ENCODE data around the gene IRGQ.
"Not testable (repeated sequence)": the region's sequence is repeated elsewhere in the genome, so short reads cannot be mapped to it uniquely, and the experiment has no call there.

The IRGQ gene

GRCh38 chr19:43574424-43575155, 21.3 kb downstream of the IRGQ start:
- no peak for DNase-seq (ENCODE audit: low read depth, low spot score)

- DNase-seq (ENCODE audit: low read depth, low spot score), result no peak
These were observed 23.8 kb downstream of the IRGQ start for GRCh38 chr19:43572171-43572588.

- DNase-seq (ENCODE audit: low read depth, low spot score), result no peak
These were observed 25.7 kb downstream of the IRGQ start for GRCh38 chr19:43570174-43570791.

GRCh38 chr19:43569657-43570056, 26.3 kb downstream of the IRGQ start:
- no peak for DNase-seq (ENCODE audit: low read depth, low spot score)

- no peak for DNase-seq (ENCODE audit: low read depth, low spot score)
These were observed 31.1 kb downstream of the IRGQ start for GRCh38 chr19:43564800-43565199.

GRCh38 chr19:43563816-43564457, 32.0 kb downstream of the IRGQ start:
- no peak for DNase-seq (ENCODE audit: low read depth, low spot score)

- DNase-seq (ENCODE audit: low read depth, low spot score), result peak; percentile 29
These were observed 33.2 kb downstream of the IRGQ start for GRCh38 chr19:43562698-43563241.

- DNase-seq (ENCODE audit: low read depth, low spot score), result no peak
These were observed 33.7 kb downstream of the IRGQ start for GRCh38 chr19:43562226-43562697.

GRCh38 chr19:43561139-43561970, 34.6 kb downstream of the IRGQ start:
- no peak for DNase-seq (ENCODE audit: low read depth, low spot score)

GRCh38 chr19:43560687-43561086, 35.2 kb downstream of the IRGQ start:
- DNase-seq (ENCODE audit: low read depth, low spot score), result no peak

GRCh38 chr19:43555185-43555770, 40.7 kb downstream of the IRGQ start:
- peak; percentile 74 for DNase-seq (ENCODE audit: low read depth, low spot score)

- no peak for DNase-seq (ENCODE audit: low read depth, low spot score)
These were observed 41.5 kb downstream of the IRGQ start for GRCh38 chr19:43554317-43554895.

GRCh38 chr19:43553656-43554055, 42.3 kb downstream of the IRGQ start:
- no peak for DNase-seq (ENCODE audit: low read depth, low spot score)

GRCh38 chr19:43552616-43553015, 43.3 kb downstream of the IRGQ start:
- DNase-seq (ENCODE audit: low read depth, low spot score), result no peak

- DNase-seq (ENCODE audit: low read depth, low spot score), result no peak
These were observed 43.8 kb downstream of the IRGQ start for GRCh38 chr19:43552198-43552450.

GRCh38 chr19:43551399-43552197, 44.3 kb downstream of the IRGQ start:
- no peak for DNase-seq (ENCODE audit: low read depth, low spot score)

GRCh38 chr19:43548706-43549105, 47.2 kb downstream of the IRGQ start:
- no peak for DNase-seq (ENCODE audit: low read depth, low spot score)

- DNase-seq (ENCODE audit: low read depth, low spot score), result not testable (repeated sequence)
These were observed 48.0 kb downstream of the IRGQ start for GRCh38 chr19:43547926-43548325.

GRCh38 chr19:43546581-43546980, 49.4 kb downstream of the IRGQ start:
- DNase-seq (ENCODE audit: low read depth, low spot score), result no peak

- DNase-seq (ENCODE audit: low read depth, low spot score), result no peak
These were observed 50.0 kb downstream of the IRGQ start for GRCh38 chr19:43545981-43546380.
